DND-41 (cell line): ENCODE data around the gene KIF21A.

Experiments used
- ATAC-seq: fragments of 200-7000 bp; cut with Tn5 transposase; 3 replicates; pipeline ENCODE4 v1.9.1; 2021; ENCODE audit warnings: low read depth; ENCODE audit not compliant: insufficient read depth
- DNase-seq: peaks from one replicate; pipeline ENCODE4 v3.0.0-alpha.2; 2020
- H2AFZ ChIP-seq: 2 replicates; pipeline ENCODE4 v1.6.0; 2012; ENCODE audit warnings: low read depth, low read length
- H3K27ac ChIP-seq: 2 replicates; pipeline ENCODE4 v1.5.1; 2012; ENCODE audit warnings: low read length, inconsistent platforms
- H3K27me3 ChIP-seq: fragments of 200-600 bp; sonication (generic); 2 replicates; pipeline ENCODE4 v1.6.0; 2012; ENCODE audit warnings: low read length, mild to moderate bottlenecking, inconsistent platforms; ENCODE audit not compliant: insufficient read depth, poor library complexity
- H3K36me3 ChIP-seq: 2 replicates; pipeline ENCODE4 v1.5.1; 2012; ENCODE audit warnings: low read length, inconsistent platforms; ENCODE audit not compliant: insufficient read depth
- H3K4me1 ChIP-seq: 2 replicates; pipeline ENCODE4 v1.5.1; 2012; ENCODE audit warnings: mild to moderate bottlenecking, low read length; ENCODE audit not compliant: insufficient read depth
- H3K4me2 ChIP-seq: 2 replicates; pipeline ENCODE4 v1.6.0; 2012; ENCODE audit warnings: mild to moderate bottlenecking, moderate library complexity, low read length, inconsistent platforms; ENCODE audit not compliant: insufficient read depth
- H3K4me3 ChIP-seq, 2 experiments: fragments of 200-600 bp in 1 of 2; shearing (Covaris generic) in 1 of 2; 2 replicates each; pipeline ENCODE4 v1.5.1; 2012 to 2016; ENCODE audit warnings: inconsistent platforms in 2 of 2, low read length in 2 of 2, mild to moderate bottlenecking in 2 of 2, low read depth in 1 of 2, moderate library complexity in 1 of 2
- H3K79me2 ChIP-seq: 2 replicates; pipeline ENCODE4 v1.6.0; 2012; ENCODE audit warnings: low read length, inconsistent platforms; ENCODE audit not compliant: insufficient read depth
- H3K9ac ChIP-seq: 2 replicates; pipeline ENCODE4 v1.6.0; 2012; ENCODE audit warnings: low read depth, mild to moderate bottlenecking, inconsistent platforms, low read length, moderate library complexity
- H3K9me3 ChIP-seq: 2 replicates; pipeline ENCODE4 v1.5.1; 2012; ENCODE audit warnings: low read length, moderate library complexity, mild to moderate bottlenecking, inconsistent platforms; ENCODE audit not compliant: insufficient read depth, severe bottlenecking
- H4K20me1 ChIP-seq: 2 replicates; pipeline ENCODE4 v1.6.0; 2012; ENCODE audit warnings: low read length; ENCODE audit not compliant: insufficient read depth
- EZH2 ChIP-seq: IDR thresholded peaks from 3 replicates; pipeline ENCODE4 v1.6.1; 2012; ENCODE audit warnings: borderline replicate concordance, low read depth, mild to moderate bottlenecking, moderate library complexity, low read length, inconsistent platforms; ENCODE audit not compliant: severe bottlenecking
- TF ChIP-seq, protein P1 (sequence below): IDR thresholded peaks from 2 replicates; pipeline ENCODE4 v1.5.1; 2012; ENCODE audit warnings: borderline replicate concordance, low read length, moderate library complexity, mild to moderate bottlenecking; ENCODE audit not compliant: poor library complexity, severe bottlenecking; ENCODE audit errors: extremely low read depth

The KIF21A gene

DNA sequence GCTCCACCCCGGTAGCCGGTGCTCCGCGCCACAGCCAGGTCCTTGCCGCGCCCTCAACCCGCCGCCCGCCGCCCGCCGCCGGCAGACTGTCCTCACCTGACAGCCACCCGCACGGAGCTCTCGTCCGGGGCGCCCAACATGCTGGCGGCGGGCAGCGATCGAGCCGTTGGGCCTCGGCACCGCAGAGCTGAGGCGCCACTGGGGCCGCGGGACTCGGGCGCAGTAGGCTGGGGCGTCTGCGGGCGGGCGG lies 164 bp downstream of the KIF21A start:
- Histone ChIP-seq H3K27ac (no peak overlapping the region), H3K79me2 (no peaks in the 10 kb centered on the region), H3K9ac (no peak overlapping the region), H3K27me3 (no peaks in the 10 kb centered on the region), H3K36me3 (no peaks in the 10 kb centered on the region), H3K4me2 (no peak overlapping the region), H3K4me3 (no peak overlapping the region), H2AFZ (no peak overlapping the region), H3K4me1 (no peaks in the 10 kb centered on the region), H3K9me3 (no peaks in the 10 kb centered on the region), H4K20me1 (no peaks in the 10 kb centered on the region)
- no peak for ATAC-seq
- DNase-seq = no peak
- TF ChIP-seq EZH2 = no peak
- TF ChIP-seq, protein P1, sequence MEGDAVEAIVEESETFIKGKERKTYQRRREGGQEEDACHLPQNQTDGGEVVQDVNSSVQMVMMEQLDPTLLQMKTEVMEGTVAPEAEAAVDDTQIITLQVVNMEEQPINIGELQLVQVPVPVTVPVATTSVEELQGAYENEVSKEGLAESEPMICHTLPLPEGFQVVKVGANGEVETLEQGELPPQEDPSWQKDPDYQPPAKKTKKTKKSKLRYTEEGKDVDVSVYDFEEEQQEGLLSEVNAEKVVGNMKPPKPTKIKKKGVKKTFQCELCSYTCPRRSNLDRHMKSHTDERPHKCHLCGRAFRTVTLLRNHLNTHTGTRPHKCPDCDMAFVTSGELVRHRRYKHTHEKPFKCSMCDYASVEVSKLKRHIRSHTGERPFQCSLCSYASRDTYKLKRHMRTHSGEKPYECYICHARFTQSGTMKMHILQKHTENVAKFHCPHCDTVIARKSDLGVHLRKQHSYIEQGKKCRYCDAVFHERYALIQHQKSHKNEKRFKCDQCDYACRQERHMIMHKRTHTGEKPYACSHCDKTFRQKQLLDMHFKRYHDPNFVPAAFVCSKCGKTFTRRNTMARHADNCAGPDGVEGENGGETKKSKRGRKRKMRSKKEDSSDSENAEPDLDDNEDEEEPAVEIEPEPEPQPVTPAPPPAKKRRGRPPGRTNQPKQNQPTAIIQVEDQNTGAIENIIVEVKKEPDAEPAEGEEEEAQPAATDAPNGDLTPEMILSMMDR = no peak

DNA sequence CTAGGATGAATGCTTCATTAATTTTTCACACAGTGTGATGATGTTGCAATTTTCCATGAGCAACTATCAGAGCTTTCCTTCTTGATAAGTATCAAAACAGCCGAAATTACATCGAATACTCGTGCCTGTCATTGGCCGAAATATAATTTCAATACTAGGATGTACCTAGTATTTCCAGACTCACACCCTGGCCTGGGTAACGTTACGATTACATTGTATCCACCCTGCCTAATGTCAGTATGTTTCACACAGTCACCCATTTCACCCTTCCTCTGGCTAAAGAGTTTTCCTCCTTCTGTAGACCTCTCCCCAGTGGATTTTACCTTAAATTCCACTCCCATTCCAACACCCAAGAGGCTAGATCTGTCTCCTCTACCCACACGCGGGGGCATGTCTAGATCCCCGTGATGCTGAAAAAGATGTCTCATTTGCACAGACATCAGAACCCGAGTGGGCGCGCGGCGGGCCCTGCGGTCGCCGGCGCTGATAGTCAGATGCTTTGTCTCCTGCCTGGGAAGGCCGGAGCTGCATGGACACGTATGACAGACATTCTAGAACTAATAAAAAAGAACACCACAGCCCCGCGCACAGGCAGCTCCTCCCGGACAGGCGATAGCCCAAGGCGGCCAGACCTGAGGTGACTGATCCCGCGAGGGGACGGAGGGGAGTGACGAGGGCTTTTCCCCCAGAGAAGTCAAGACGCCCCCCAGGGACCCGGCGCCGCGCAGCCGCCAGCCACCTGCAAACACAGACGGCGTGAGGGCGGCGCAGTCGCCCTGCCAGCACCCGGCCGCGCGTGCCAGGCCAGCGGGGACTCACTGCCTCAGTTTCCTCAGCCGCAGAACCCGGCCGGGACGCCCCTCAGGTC lies 723 bp downstream of the KIF21A start:
- no peaks in the 10 kb centered on the region for H3K4me1 ChIP-seq
- no peaks in the 10 kb centered on the region for H3K79me2 ChIP-seq
- H3K36me3 ChIP-seq = no peaks in the 10 kb centered on the region
- ATAC-seq = no peak
- H3K27ac ChIP-seq = no peak overlapping the region
- DNase-seq = no peak
- TF ChIP-seq EZH2 = no peak
- TF ChIP-seq, protein P1 = no peak
- H3K9ac ChIP-seq = no peak overlapping the region
- no peak overlapping the region for H3K4me2 ChIP-seq
- no peaks in the 10 kb centered on the region for H4K20me1 ChIP-seq
- H3K27me3 ChIP-seq = no peaks in the 10 kb centered on the region
- no peak overlapping the region for H3K4me3 ChIP-seq
- no peaks in the 10 kb centered on the region for H3K9me3 ChIP-seq
- H2AFZ ChIP-seq = no peak overlapping the region

DNA sequence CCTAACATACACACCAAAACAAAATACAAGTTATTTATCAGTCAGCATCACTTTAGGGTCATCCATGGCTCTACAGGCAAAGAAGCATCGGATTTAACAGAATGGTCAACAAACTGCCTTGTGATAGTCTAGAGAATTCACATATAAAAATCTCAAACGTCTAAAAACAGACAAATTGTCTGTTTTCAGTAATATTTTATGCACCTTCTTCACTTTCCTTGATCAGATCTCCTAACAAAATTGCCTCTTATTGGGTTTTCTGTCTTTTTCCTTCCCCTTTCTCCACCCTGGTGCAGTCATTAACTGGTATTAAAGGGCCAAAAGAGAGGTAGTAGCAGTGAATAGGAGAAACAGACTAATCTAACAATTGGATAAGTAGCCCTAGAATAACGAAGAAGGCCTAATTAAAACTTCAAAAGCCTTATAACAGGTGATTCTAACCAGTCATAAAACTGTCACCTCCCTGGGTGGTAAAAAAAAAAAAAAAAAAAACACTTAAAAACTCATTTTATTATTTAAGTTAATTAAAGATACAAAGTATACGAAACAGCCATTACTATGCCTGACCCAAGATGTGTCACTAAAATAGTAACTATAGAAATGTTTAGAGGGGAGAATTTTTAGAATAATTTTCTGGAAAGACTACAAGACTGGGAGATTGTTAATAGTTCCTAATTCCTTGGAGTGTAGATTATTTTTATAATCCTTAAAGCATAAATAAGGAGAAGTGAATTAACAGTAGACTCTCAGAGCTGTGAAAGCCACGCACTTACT lies 1.5 kb downstream of the KIF21A start:
- Histone ChIP-seq H3K27ac (no peak overlapping the region), H3K4me2 (no peak overlapping the region), H2AFZ (no peak overlapping the region)

More for the DNA sequence above, 1.5 kb downstream of the KIF21A start:
- H3K79me2 ChIP-seq = no peaks in the 10 kb centered on the region
- H3K36me3 ChIP-seq = no peaks in the 10 kb centered on the region
- DNase-seq (no peak), ATAC-seq (no peak)
- H3K9ac ChIP-seq = no peak overlapping the region
- TF ChIP-seq, protein P1 = no peak
- TF ChIP-seq EZH2 = no peak
- no peak overlapping the region for H3K4me3 ChIP-seq
- H3K9me3 ChIP-seq = no peaks in the 10 kb centered on the region
- H4K20me1 ChIP-seq = no peaks in the 10 kb centered on the region
- no peaks in the 10 kb centered on the region for H3K4me1 ChIP-seq
- no peaks in the 10 kb centered on the region for H3K27me3 ChIP-seq
